GM21529 (cell line): Measurements from ENCODE around the gene ME3.
"Not testable (repeated sequence)": the region's sequence is repeated elsewhere in the genome, so short reads cannot be mapped to it uniquely, and the experiment has no call there.

Experiments used
- ATAC-seq: cut with Tn5 transposase; IDR thresholded peaks from one replicate; pipeline ENCODE4 v1.9.1; 2021; ENCODE audit not compliant: unreplicated experiment

ME3 gene

DNA sequence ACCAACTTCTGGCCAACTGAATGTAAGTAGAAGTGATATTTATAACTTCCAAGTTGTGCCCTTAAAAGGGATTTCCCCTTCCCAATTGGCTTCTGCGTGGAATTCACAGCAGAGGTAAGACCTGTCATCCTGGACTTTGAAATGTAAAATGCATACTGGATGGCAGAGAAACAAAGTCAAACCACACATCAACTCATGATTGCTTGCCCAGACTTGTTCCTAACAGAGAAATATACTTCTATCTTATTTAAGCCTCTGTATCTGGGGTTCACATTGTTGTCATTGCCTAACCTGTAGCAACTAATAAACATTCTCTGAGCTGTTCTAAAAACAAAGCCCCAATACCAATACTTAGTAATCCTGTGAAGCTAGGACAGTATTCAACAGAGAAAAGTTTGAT lies 6.2 kb downstream of the ME3 start:
- no peak for ATAC-seq

DNA sequence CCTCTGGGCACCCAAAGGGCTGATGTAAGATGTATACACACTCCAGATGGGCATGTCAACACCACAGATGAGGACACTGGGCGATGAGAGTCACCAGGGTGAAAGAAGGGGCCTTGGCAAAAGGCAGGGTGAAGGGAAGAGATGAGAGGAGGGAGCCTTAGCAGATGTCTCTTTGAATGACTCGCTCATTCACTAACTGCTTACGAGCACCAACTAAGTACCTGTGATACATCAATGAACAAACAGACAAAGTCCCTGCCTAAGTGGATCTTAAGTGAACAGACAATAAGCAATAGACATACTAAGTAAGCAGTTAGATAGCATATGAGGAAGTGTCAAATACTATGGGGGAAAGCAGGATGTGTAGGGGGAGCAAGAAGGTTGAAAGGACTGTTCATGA lies 7.5 kb downstream of the ME3 start:
- no peak for ATAC-seq

DNA sequence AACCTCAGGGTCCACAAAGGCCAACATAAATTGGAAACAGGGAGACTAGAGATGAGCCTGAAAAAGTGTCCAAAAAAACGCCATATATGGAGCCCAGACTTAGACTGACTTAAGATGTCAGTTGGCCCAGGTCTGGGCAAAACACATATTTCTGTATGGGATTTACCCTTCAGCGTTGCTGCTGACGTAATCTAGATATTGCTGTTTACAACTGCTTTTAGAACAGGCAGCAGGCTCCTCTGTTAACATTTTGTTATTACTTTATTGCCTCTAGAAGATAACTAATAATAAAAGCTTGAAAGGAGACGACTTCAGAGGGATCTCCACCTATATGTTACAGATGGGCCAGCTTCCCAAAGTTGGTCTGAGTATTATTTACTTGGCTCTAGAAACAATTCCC lies 8.7 kb downstream of the ME3 start:
- ATAC-seq = no peak

DNA sequence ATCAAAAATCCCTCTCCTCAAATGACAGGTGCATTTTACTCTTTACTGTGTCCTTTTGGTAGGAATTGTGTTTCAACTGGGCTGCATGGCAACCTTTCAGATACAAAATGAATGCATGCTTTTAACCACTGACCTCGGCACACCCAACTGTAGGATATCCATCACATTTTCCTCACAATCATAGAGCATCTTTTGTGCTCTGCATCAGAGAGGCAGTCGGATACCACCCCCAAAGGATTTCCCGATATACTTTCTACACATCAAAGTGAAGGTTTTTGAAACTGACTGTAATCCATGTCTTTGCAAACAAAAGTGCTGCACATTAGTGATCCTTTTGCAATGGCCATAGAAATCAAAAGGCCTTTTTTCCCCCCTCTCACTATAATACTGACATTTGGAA lies 9.1 kb downstream of the ME3 start:
- no peak for ATAC-seq

DNA sequence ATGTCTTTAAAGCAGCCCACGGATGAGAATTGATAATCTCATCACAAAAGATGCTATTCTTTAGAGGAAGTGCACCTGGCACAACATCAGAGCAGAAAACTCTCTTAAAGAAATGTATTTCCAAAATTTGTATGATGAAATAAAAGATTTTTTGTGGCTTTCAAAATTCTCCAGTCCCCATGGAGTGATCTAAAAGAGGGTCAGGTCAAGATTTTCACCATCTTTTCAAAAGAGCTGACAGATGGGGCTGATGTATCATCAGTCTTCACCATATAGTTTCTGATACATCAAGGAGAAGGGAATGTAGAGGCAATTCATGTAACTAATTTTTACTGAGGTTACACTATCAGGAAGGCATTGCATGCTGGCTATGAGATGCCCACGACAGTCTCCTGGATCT lies 11.7 kb downstream of the ME3 start:
- no peak for ATAC-seq

DNA sequence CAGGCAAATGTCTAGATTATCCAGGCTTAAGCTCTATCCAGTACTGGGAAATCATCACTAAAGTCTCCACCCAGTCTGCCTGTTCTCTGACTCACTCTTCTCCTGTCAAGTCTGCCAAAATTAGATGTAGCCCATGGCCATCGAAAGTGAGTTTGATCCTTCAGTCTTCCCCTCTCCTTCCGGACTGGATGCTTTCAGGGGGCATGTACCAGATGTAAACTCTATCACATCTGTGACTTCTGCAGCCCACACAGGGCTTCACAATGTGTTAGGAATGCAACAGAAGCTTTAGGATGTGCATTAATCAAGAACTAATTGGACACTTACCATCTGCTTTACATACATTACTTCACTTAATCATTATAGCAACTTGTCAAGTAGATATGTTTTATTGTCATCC lies 12.3 kb downstream of the ME3 start:
- no peak for ATAC-seq

DNA sequence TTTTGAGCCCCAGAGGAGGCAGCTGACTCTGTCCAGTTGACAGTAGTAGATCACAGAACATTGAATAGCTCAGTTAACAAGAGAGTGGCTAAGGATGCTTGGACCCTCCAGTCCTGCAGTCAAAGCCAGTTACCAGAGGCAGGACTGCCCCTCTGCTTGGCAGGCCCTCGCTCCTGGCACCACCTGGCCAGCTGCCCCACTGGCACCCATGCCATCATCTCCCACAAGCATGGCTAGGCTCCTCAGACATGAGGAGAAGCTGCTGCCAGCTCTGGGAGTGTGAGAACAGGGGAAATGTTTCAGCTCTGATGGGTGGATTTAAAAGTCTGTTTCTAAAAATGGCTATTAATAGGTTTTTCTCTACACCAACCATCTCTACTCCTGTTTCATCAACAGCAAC lies 13.9 kb downstream of the ME3 start:
- ATAC-seq = no peak

DNA sequence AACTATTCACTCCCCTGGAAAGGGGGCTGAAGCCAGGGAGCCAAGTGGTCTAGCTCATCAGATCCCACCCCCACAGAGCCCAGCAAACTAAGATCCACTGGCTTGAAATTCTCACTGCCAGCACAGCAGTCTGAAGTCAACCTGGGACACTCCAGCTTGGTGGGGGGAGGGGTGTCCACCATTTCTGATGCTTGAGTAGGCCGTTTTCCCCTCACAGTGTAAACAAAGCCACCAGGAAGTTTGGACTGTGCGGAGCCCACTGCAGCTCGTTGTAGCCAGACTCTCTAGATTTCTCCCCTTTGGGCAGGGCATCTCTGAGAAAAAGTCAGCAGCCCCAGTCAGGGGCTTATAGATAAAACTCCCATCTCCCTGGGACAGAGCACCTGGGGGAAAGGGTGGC lies 27.2 kb downstream of the ME3 start:
- not testable (repeated sequence) for ATAC-seq

DNA sequence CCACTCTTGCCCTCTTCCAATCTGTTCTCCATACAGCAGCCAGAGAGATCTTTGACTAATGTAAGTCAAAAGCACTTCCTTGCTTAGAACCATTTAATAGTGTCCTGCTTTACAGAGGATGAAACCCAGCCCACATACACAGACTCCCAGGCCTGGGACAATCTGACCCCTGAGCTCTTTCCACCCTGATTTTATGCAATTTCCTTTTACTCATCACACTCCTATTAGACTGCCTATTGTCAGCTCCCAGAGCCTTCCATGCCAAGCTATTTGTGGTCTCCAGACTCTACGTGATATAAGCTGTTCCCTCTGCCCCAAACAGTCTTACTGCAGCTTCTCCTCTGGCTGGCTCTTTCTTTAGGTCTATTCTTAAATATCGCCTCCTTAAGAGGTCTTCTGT lies 28.1 kb downstream of the ME3 start:
- ATAC-seq = no peak

DNA sequence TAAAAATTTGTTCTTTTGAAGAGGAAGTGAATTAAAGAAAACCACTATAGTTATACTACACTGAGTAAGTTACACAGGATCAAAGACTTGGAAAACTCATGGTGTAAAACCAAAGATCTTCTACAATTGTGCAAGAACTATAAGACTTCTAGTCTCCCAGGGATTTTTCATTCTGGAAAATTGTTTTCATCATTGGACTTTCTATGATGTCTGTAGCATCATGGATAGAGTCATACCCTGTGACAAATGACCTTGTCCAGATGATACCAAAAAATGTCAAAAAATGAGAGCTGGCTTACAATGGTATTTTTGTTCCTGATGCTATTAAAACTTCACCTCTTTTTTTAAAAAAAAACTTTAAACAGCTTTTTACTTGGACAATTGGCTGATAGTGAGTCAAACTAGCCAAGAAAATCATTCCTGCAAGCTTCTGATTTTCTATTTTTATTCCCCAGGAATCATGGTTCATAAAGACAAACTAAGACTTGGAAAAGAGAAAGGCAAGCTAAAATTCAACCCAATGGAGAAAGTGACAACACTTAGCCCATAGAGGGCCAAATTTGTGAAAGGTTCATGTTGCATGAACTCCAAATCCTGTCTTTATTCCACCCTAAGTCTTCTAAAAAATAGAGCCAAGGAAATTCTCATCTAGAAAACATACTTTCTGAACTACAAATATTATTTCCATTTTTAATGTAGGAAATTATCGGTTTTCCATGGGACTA lies 30.7 kb downstream of the ME3 start:
- ATAC-seq = no peak

DNA sequence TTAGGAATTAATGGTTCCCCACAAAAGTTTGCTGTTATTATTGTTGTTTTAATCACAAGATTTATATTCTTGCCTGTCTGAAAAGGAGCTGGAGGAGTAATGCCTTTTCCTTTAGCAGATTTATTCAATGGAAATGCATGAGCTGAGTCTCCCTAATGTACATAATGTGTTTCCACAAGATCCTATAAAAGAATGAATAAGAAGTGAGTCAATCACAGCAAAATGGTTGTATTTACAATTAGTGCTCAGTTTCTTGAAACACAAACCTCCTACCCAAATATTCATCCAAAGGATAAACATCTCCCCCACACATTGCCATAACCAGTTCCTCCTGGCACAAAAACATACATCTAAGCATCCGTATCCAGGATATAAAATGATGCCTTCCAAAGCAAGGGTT lies 33.3 kb downstream of the ME3 start:
- ATAC-seq = no peak

DNA sequence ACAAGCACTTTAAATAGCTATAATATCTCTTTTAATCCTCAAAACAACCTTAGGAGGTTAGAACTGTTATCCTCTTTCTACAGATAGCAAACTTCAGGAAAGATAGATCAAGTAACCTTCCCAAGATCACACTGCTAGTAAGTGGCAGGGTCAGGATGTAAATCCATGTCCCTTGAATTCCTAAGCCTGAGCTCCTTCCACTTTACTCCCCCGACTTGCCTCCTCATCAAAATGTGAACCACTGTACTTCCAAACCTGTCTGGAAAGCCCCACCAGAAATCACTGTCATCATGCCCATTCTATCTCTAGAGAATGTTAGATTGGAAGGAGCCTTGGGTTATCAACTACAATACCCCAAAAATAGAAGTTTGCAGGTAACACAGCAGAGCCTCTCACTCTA lies 33.7 kb downstream of the ME3 start:
- ATAC-seq = no peak

DNA sequence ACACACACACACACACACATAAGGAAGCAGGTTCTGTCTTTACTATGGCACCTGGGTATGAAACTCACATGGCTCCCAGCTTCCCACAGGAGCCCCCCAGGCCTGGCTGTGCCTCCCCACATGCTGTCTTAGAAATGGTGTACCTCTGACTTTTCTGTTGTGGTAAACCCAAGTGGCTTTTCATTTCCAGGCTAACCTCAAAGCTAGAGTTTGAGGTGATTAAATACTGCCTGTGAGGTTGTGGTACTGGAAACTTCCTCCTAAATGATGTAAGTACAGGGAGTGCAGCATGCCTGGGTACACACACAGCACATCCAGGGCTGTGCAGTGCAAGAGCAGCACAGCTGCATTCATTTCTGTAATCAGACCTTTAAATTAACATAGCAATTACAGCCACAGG lies 34.4 kb downstream of the ME3 start:
- no peak for ATAC-seq

DNA sequence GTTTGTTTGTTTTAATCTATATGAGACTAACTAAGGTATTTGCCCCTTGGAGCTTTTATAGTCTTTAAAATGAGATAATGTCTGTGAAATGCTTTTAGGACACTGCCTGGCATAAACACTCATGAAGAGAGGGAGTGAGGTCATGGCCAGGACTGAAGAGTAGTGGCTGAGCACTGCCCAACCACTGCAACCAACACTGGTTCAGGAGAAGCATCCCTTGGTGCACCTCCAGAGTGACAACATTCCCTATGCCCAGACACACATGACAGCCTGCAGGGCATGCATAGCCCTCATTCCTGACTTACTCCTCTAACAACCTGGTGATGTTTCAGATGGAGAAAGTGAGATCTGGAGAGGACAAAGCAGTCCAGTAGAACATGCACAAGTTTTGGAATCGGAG lies 36.1 kb downstream of the ME3 start:
- ATAC-seq = no peak

DNA sequence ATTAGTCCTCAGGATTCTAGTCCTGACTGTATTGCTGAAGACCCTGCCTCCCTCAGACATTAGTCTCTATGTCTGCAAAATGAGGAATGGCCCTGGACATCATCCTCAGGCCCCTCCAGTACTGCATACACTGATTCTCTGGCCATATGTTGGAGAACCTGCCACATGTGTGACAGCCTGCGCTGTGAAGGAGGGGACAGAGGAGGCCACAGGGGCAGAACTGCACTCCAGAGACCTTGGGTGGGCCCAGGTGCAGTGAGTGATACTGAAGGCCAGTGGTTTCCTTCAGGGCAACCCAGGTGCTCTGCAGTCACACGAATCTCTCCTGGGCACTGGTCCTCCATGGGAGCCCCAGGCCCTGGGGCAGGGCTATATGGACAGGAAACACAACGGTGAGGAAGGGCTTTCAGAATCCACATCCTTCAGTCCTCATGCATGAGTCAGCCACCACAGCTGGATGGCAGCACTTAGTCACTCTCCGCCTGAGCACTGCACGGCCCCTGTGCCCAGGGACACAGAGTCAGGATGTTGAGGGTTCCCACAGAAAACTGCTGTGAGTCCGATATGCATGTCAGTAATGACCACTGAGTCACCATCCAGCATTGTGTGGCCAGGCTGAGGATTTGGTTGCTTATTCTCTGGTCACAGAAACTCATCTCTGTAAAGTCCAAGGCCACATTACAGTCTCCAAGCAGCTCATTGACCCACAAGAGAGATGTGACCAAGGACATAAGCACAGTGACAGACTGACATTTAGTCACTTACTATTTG lies 39.7 kb downstream of the ME3 start:
- peak; percentile 51 for ATAC-seq

DNA sequence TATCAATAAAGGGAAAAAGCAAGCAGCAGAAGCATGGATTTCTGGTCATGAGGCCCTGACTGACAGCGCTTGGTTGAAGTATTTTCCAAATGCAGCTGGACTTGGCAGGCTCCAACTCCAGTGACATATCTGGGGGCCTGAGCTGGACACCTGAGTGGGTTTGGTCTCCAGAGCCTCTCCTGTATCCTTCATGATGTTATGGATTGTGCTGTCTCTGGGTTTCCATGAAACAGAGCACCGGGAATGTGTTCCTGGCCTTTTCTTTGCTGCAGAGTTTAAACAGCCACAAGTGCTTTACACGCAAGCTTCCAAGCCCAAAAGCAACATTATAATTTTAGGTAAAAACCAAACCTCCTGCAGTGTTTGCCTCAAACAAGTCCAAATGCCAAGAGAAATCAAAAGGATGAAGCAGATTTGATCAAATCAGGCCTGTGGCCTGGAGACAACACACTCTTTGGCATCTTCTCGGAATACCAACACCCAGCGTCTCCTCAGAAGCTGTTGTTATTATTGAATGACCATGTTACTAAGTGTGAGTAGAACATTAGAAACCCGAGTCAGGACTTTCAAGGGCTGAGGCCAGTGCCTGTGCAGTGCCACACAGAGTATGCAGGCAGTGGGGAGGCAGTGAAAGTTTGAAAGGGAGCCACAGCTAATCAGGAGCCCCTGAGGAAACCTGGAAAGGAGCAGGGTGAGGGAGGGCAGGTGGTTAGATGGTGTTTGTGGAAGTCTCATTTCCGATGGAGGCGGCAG lies 42.0 kb downstream of the ME3 start:
- no peak for ATAC-seq

DNA sequence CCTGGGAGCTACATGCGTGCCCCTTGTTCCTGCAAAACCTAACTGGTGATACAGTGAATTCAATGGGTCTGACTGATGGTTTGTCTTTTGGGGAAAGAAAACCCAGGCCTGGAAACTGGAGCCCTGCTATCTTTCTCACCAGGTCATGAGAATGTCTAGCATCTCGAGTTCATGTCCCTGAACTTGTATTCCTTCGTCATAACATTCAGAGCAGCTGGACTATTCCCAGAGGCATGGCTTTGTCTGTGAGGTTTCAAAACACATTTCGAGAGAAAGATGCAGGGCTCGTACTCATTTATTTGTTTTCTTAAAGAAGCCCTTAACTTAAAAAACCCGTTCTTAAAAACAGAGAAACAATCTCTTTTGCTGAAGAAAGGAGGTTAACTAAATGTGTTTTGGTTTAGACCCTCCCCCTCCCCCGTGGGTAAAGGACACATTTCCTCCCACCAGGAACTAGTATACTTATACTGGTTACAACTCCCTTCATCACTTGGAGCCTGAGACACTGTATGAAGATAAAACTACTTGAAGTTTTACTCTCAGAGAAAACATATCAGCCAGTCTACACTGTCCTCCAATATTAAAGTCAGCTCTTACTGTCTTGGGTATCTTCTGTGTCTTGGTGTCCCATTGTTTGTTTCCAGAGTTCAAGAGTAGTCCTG lies 43.2 kb downstream of the ME3 start:
- no peak for ATAC-seq

DNA sequence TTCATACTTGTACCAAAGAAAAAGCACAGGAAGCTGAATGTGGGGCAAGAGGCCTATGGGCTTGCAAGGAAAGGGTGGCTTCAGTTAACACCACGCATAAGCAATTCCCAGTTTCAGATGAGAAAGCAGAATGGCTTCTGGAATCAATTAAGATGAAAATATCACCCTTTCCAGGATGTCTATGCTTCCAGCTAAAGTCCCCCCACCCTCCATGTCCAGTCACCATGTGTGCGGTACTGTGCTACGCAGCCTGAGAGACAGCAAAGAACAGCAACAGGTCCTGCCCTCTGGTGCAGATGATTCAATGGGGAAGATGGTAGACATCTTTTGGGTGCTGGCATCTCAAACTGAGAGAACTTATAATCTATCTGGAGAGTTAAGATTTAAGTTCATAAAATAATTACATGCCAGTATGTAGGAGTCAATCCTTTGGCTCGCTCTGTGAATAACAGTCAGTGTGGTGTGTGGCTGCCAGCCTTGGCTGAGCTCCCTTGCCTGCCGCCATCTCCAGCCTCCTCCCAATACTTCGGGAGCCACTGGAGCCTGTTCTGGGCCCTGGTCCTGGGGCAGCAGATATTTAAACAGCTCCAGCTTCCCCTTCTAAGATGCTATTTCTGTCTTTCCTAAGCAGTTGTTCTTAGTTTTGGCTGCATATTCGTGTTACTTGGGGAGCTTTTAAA lies 44.5 kb downstream of the ME3 start:
- ATAC-seq = no peak

DNA sequence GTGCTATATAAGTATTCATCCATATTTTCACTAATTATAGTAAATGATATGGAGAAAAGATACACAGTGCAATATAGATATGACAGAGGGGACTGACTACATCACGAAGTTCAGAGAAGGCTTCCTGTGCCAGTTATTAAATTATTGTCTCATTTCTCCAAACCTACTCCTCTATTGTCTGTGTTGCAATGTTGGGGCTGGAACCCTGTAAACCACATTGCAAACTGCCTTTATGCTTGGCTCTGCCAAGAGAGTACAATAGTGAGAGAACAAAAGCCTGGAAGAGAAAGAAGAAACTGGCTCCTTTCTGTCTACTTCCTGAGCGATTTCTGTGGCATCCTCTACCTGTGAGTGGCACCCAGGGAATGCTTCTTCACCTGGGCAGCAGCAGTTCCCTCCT lies 46.4 kb downstream of the ME3 start:
- no peak for ATAC-seq

DNA sequence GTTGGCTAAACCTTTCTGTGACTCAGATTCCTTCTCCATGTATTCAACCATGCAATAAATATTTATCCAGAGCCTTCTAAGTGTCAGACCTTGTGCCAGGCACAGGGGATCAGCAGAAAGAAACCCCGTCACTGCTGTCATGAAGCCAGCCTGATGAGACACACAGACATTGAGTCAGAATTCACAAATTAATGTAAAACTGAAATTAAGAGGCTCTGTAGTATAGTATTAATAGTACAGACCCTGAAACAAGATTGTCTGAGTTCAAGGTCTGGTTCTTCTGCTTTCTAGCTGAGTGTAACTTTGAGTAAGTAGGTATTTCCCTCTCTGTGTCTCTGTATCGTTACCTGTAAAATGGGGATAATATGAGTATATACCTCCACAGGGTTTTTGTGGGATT lies 46.9 kb downstream of the ME3 start:
- no peak for ATAC-seq

DNA sequence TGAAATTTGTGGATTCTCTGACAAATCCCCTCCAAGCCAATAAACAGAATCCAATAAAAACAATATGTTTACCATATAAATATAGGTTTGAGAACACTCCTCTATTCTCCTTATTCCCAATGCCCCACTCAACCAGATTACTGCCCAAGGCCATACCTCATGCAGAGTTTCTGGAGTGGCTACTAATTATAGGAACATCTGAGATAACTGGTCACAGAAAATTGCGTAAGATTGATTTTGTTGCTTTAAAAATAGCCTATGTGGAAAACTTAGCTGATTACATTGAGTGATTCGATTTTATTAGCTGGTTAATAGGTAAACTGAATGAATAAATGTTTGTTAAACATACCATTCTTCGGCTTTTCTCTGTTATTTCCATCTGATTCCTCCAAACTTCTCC lies 48.0 kb downstream of the ME3 start:
- ATAC-seq = no peak
